Measurements from ENCODE around the gene BCL10. TPM values are rescaled to one million over a fixed set of nuclear protein-coding genes. Genes with fewer than 3 reads are reported as not detected.

BCL10 gene
- total RNA-seq, 1 experiment from 2014 or later = 32.2 TPM

DNA sequence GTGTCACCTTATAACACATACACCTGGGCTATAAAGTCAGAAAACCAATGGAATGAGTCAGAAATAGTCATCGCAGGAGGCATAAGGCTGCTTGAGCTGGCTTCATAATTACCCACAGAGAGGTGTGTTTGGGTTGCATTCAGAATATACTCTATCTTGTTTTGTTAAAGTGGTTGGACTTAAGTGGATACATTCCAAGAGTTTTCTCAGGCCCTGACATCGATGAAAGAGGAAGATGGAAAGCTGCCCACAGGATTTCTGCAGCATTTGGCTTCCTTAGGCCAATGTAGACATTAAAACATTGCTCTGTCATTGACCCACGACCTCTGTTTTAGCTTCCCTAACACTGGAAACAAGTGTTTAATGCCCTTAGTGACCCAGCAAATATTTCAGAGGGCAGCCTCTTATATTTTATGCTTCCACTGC lies 18.6 kb upstream of the BCL10 start:
- Histone ChIP-seq H3K36me3 (ENCODE audit: insufficient read depth, low read length) (no peaks in the 10 kb centered on the region), H2AFZ (ENCODE audit: low read length) (no peak overlapping the region), H3K4me2 (ENCODE audit: low read depth, low read length, poor library complexity, severe bottlenecking) (no peak overlapping the region), H3K27me3 (ENCODE audit: low read length) (no peaks in the 10 kb centered on the region), H3K4me1 (ENCODE audit: low read length) (peaks cover 42% of the 10 kb centered on the region), H3K4me3 (ENCODE audit: low read length) (no peak overlapping the region), H3K9me3 (ENCODE audit: low read length) (no peaks in the 10 kb centered on the region), H4K20me1 (ENCODE audit: insufficient read depth, low read depth, low read length) (no peaks in the 10 kb centered on the region), H3K9me2 (replicated peaks; ENCODE audit: insufficient read depth, low read length) (no peaks in the 10 kb centered on the region), H3K79me2 (ENCODE audit: low read length) (no peaks in the 10 kb centered on the region), H3K9ac (ENCODE audit: low read length) (no peak overlapping the region), H3K27ac (ENCODE audit: low read length) (no peak overlapping the region)
- DNase-seq = no peak

DNA sequence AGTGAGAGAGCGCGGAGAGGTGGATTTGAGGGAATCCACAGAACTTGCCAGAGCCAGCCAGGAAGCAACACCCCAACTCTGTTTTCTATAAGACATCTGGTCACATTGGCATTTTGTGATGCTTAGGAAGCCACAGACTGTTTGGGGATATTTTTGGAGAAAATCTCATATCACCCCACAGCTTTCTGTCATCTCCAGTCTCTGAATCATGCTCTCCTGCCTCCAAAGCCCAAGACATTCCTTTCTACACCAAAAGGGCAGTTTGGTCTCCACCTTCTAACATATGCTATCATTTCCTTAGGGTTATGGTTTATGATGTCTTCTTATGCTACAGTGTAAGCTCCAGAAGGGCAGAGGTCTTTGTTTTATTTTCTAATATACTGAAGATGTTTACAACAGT lies 14.4 kb upstream of the BCL10 start:
- no peaks in the 10 kb centered on the region for H3K27me3 ChIP-seq (ENCODE audit: low read length)
- H3K9ac ChIP-seq (ENCODE audit: low read length) = peak overlapping the region; percentile 55; the same call in 1 of the 2 replicates
- peak overlapping the region; percentile 47 for H3K4me3 ChIP-seq (ENCODE audit: low read length)
- no peaks in the 10 kb centered on the region for H3K36me3 ChIP-seq (ENCODE audit: insufficient read depth, low read length)
- no peaks in the 10 kb centered on the region for H3K9me2 ChIP-seq (replicated peaks; ENCODE audit: insufficient read depth, low read length)
- no peaks in the 10 kb centered on the region for H4K20me1 ChIP-seq (ENCODE audit: insufficient read depth, low read depth, low read length)
- peak overlapping the region; percentile 74 for H3K4me2 ChIP-seq (ENCODE audit: low read depth, low read length, poor library complexity, severe bottlenecking)
- peak overlapping the region; percentile 74; the same call in 1 of the 2 replicates for H3K27ac ChIP-seq (ENCODE audit: low read length)
- peaks cover 41% of the 10 kb centered on the region for H3K4me1 ChIP-seq (ENCODE audit: low read length)
- peak overlapping the region; percentile 63; the same call in 1 of the 2 replicates for H2AFZ ChIP-seq (ENCODE audit: low read length)
- H3K9me3 ChIP-seq (ENCODE audit: low read length) = no peaks in the 10 kb centered on the region
- DNase-seq = no peak
- no peaks in the 10 kb centered on the region for H3K79me2 ChIP-seq (ENCODE audit: low read length)

GRCh38 chr1:85289848-85290335 lies 13.5 kb upstream of the BCL10 start:
- Histone ChIP-seq H3K4me3 (ENCODE audit: low read length) (peak overlapping the region; percentile 47), H3K4me2 (ENCODE audit: low read depth, low read length, poor library complexity, severe bottlenecking) (peak overlapping the region; percentile 74)

GRCh38 chr1:85289207-85289847 lies 12.9 kb upstream of the BCL10 start:
- Histone ChIP-seq H3K4me3 (ENCODE audit: low read length) (peak overlapping the region; percentile 47), H3K27me3 (ENCODE audit: low read length) (no peaks in the 10 kb centered on the region), H3K9ac (ENCODE audit: low read length) (peak overlapping the region; percentile 55), H3K36me3 (ENCODE audit: insufficient read depth, low read length) (no peaks in the 10 kb centered on the region), H3K4me1 (ENCODE audit: low read length) (peaks cover 41% of the 10 kb centered on the region), H3K9me3 (ENCODE audit: low read length) (no peaks in the 10 kb centered on the region), H3K4me2 (ENCODE audit: low read depth, low read length, poor library complexity, severe bottlenecking) (peak overlapping the region; percentile 74), H4K20me1 (ENCODE audit: insufficient read depth, low read depth, low read length) (no peaks in the 10 kb centered on the region), H2AFZ (ENCODE audit: low read length) (peak overlapping the region; percentile 63), H3K79me2 (ENCODE audit: low read length) (no peaks in the 10 kb centered on the region), H3K27ac (ENCODE audit: low read length) (peak overlapping the region; percentile 74), H3K9me2 (replicated peaks; ENCODE audit: insufficient read depth, low read length) (no peaks in the 10 kb centered on the region)
- no peak for DNase-seq

More at GRCh38 chr1:85289848-85290335, 13.5 kb upstream of the BCL10 start:
- peak overlapping the region; percentile 55 for H3K9ac ChIP-seq (ENCODE audit: low read length)
- H3K27me3 ChIP-seq (ENCODE audit: low read length) = no peaks in the 10 kb centered on the region
- peak; percentile 86 for DNase-seq
- H2AFZ ChIP-seq (ENCODE audit: low read length) = peak overlapping the region; percentile 63
- peaks cover 41% of the 10 kb centered on the region for H3K4me1 ChIP-seq (ENCODE audit: low read length)
- H3K9me3 ChIP-seq (ENCODE audit: low read length) = no peaks in the 10 kb centered on the region
- H3K27ac ChIP-seq (ENCODE audit: low read length) = peak overlapping the region; percentile 74
- H4K20me1 ChIP-seq (ENCODE audit: insufficient read depth, low read depth, low read length) = no peaks in the 10 kb centered on the region
- no peaks in the 10 kb centered on the region for H3K79me2 ChIP-seq (ENCODE audit: low read length)
- no peaks in the 10 kb centered on the region for H3K36me3 ChIP-seq (ENCODE audit: insufficient read depth, low read length)
- H3K9me2 ChIP-seq (replicated peaks; ENCODE audit: insufficient read depth, low read length) = no peaks in the 10 kb centered on the region

GRCh38 chr1:85284202-85284601 lies 7.8 kb upstream of the BCL10 start:
- no peaks in the 10 kb centered on the region for H3K27me3 ChIP-seq (ENCODE audit: low read length)
- no peak for DNase-seq

GRCh38 chr1:85283475-85284199 lies 7.2 kb upstream of the BCL10 start:
- Histone ChIP-seq H3K4me3 (ENCODE audit: low read length) (no peak overlapping the region), H3K27ac (ENCODE audit: low read length) (no peak overlapping the region), H3K79me2 (ENCODE audit: low read length) (no peaks in the 10 kb centered on the region), H3K4me2 (ENCODE audit: low read depth, low read length, poor library complexity, severe bottlenecking) (no peak overlapping the region), H3K36me3 (ENCODE audit: insufficient read depth, low read length) (no peaks in the 10 kb centered on the region), H3K27me3 (ENCODE audit: low read length) (no peaks in the 10 kb centered on the region), H3K4me1 (ENCODE audit: low read length) (no peaks in the 10 kb centered on the region), H2AFZ (ENCODE audit: low read length) (no peak overlapping the region), H4K20me1 (ENCODE audit: insufficient read depth, low read depth, low read length) (no peaks in the 10 kb centered on the region), H3K9me3 (ENCODE audit: low read length) (no peaks in the 10 kb centered on the region), H3K9ac (ENCODE audit: low read length) (no peak overlapping the region), H3K9me2 (replicated peaks; ENCODE audit: insufficient read depth, low read length) (no peaks in the 10 kb centered on the region)
- peak; percentile 63 for DNase-seq

More at GRCh38 chr1:85284202-85284601, 7.8 kb upstream of the BCL10 start:
- H3K27ac ChIP-seq (ENCODE audit: low read length) = no peak overlapping the region
- no peaks in the 10 kb centered on the region for H3K79me2 ChIP-seq (ENCODE audit: low read length)
- no peaks in the 10 kb centered on the region for H3K9me2 ChIP-seq (replicated peaks; ENCODE audit: insufficient read depth, low read length)
- no peak overlapping the region for H2AFZ ChIP-seq (ENCODE audit: low read length)
- H4K20me1 ChIP-seq (ENCODE audit: insufficient read depth, low read depth, low read length) = no peaks in the 10 kb centered on the region
- no peaks in the 10 kb centered on the region for H3K9me3 ChIP-seq (ENCODE audit: low read length)
- no peak overlapping the region for H3K4me3 ChIP-seq (ENCODE audit: low read length)
- no peak overlapping the region for H3K9ac ChIP-seq (ENCODE audit: low read length)
- H3K4me2 ChIP-seq (ENCODE audit: low read depth, low read length, poor library complexity, severe bottlenecking) = no peak overlapping the region
- H3K36me3 ChIP-seq (ENCODE audit: insufficient read depth, low read length) = no peaks in the 10 kb centered on the region
- H3K4me1 ChIP-seq (ENCODE audit: low read length) = peaks cover 1% of the 10 kb centered on the region

- no peak overlapping the region for H3K27ac ChIP-seq (ENCODE audit: low read length)
- H3K36me3 ChIP-seq (ENCODE audit: insufficient read depth, low read length) = no peaks in the 10 kb centered on the region
- no peaks in the 10 kb centered on the region for H4K20me1 ChIP-seq (ENCODE audit: insufficient read depth, low read depth, low read length)
- H3K4me3 ChIP-seq (ENCODE audit: low read length) = no peak overlapping the region
- no peak overlapping the region for H3K4me2 ChIP-seq (ENCODE audit: low read depth, low read length, poor library complexity, severe bottlenecking)
- no peaks in the 10 kb centered on the region for H3K27me3 ChIP-seq (ENCODE audit: low read length)
- no peak overlapping the region for H3K9ac ChIP-seq (ENCODE audit: low read length)
- no peak for DNase-seq
- H3K9me3 ChIP-seq (ENCODE audit: low read length) = no peaks in the 10 kb centered on the region
- peaks cover 2% of the 10 kb centered on the region for H3K4me1 ChIP-seq (ENCODE audit: low read length)
- no peaks in the 10 kb centered on the region for H3K79me2 ChIP-seq (ENCODE audit: low read length)
- H3K9me2 ChIP-seq (replicated peaks; ENCODE audit: insufficient read depth, low read length) = no peaks in the 10 kb centered on the region
- no peak overlapping the region for H2AFZ ChIP-seq (ENCODE audit: low read length)
Measured at GRCh38 chr1:85282424-85282823, 6.0 kb upstream of the BCL10 start.

GRCh38 chr1:85280636-85281035 lies 4.2 kb upstream of the BCL10 start:
- Histone ChIP-seq H4K20me1 (ENCODE audit: insufficient read depth, low read depth, low read length) (no peaks in the 10 kb centered on the region), H3K36me3 (ENCODE audit: insufficient read depth, low read length) (no peaks in the 10 kb centered on the region), H3K9me3 (ENCODE audit: low read length) (no peaks in the 10 kb centered on the region)

More at GRCh38 chr1:85280636-85281035, 4.2 kb upstream of the BCL10 start:
- Histone ChIP-seq H3K9ac (ENCODE audit: low read length) (no peak overlapping the region), H3K27me3 (ENCODE audit: low read length) (no peaks in the 10 kb centered on the region), H3K4me3 (ENCODE audit: low read length) (no peak overlapping the region), H3K9me2 (replicated peaks; ENCODE audit: insufficient read depth, low read length) (no peaks in the 10 kb centered on the region), H3K27ac (ENCODE audit: low read length) (no peak overlapping the region), H3K4me1 (ENCODE audit: low read length) (peaks cover 9% of the 10 kb centered on the region), H3K4me2 (ENCODE audit: low read depth, low read length, poor library complexity, severe bottlenecking) (no peak overlapping the region), H3K79me2 (ENCODE audit: low read length) (peaks cover 6% of the 10 kb centered on the region), H2AFZ (ENCODE audit: low read length) (no peak overlapping the region)
- DNase-seq = no peak

Data from Karpas-422 (cell line).